Effector memory CD8-positive, alpha-beta T cell (primary cell): ENCODE results near the gene NALCN.

ENCODE experiments used
- ATAC-seq: fragments of 150-1000 bp; cut with Tn5 transposase; replicated peaks from 2 replicates; pipeline ENCODE4 v1.10.0; 2021; ENCODE audit warnings: mild to moderate bottlenecking, moderate library complexity
- DNase-seq, 3 experiments: peaks; one replicate each; pipeline ENCODE4 v3.0.0; 2021
- H3K27ac Mint-ChIP-seq, 2 donors: one replicate each; pipeline ENCODE4 v1.8.0; 2022; ENCODE audit warnings: mild to moderate bottlenecking in 2 of 2, mixed read lengths in 2 of 2, moderate library complexity in 2 of 2
- H3K27me3 Mint-ChIP-seq, 2 donors: one replicate each; pipeline ENCODE4 v1.8.0; 2022; ENCODE audit warnings: mixed read lengths in 2 of 2
- H3K36me3 Mint-ChIP-seq: one replicate; pipeline ENCODE4 v1.8.0; 2022; ENCODE audit warnings: mild to moderate bottlenecking, moderate library complexity, mixed read lengths; ENCODE audit not compliant: insufficient read depth
- H3K4me1 Mint-ChIP-seq, 2 donors: one replicate each; pipeline ENCODE4 v1.8.0; 2022; ENCODE audit warnings: low read depth in 2 of 2, mixed read lengths in 2 of 2
- H3K4me3 Mint-ChIP-seq, 2 donors: one replicate each; pipeline ENCODE4 v1.8.0; 2022; ENCODE audit warnings: mild to moderate bottlenecking in 2 of 2, mixed read lengths in 2 of 2, moderate library complexity in 2 of 2
- H3K9me3 Mint-ChIP-seq, 2 donors: one replicate each; pipeline ENCODE4 v1.8.0; 2022; ENCODE audit warnings: mixed read lengths in 2 of 2

Gene NALCN

GRCh38 chr13:101013245-101013644 is 403.1 kb downstream of the NALCN start:
- H3K27me3 Mint-ChIP-seq: peaks cover 35 to 57% of the 10 kb centered on the region in 2 donors
- no peaks in the 10 kb centered on the region for H3K9me3 Mint-ChIP-seq
- no peak for ATAC-seq
- no peak for DNase-seq
- no peaks in the 10 kb centered on the region for H3K36me3 Mint-ChIP-seq
- no peak overlapping the region for H3K4me3 Mint-ChIP-seq
- no peak overlapping the region for H3K27ac Mint-ChIP-seq
- H3K4me1 Mint-ChIP-seq: no peaks in the 10 kb centered on the region

- H3K36me3 Mint-ChIP-seq: no peaks in the 10 kb centered on the region
- H3K4me1 Mint-ChIP-seq: no peaks in the 10 kb centered on the region
- ATAC-seq (no peak), DNase-seq (no peak)
- H3K4me3 Mint-ChIP-seq: no peak overlapping the region
- peaks cover 25 to 31% of the 10 kb centered on the region in 2 donors for H3K27me3 Mint-ChIP-seq
- no peaks in the 10 kb centered on the region for H3K9me3 Mint-ChIP-seq
- H3K27ac Mint-ChIP-seq: no peak overlapping the region
These were observed 406.2 kb downstream of the NALCN start for GRCh38 chr13:101010100-101010499.

- Mint-ChIP-seq H3K9me3 (no peaks in the 10 kb centered on the region), H3K4me1 (no peaks in the 10 kb centered on the region), H3K36me3 (no peaks in the 10 kb centered on the region), H3K27ac (no peak overlapping the region), H3K27me3 (peaks cover 14 to 25% of the 10 kb centered on the region in 2 donors), H3K4me3 (no peak overlapping the region)
- ATAC-seq (no peak), DNase-seq (no peak)
These were observed 409.1 kb downstream of the NALCN start for GRCh38 chr13:101007245-101007644.
